GM12872 (cell line): ENCODE results near the gene PRDM1.

ENCODE experiments used
- CTCF ChIP-seq: IDR thresholded peaks from 3 replicates; pipeline ENCODE4 v1.5.1; 2011; ENCODE audit warnings: low read depth, mild to moderate bottlenecking, low read length, moderate library complexity; ENCODE audit not compliant: insufficient read depth

Gene PRDM1

GRCh38 chr6:106134087-106134770 is 48.1 kb downstream of the PRDM1 start:
- no peak for TF ChIP-seq CTCF

GRCh38 chr6:106134906-106135634 is 48.9 kb downstream of the PRDM1 start:
- no peak for TF ChIP-seq CTCF

- no peak for TF ChIP-seq CTCF
Measured at GRCh38 chr6:106135911-106136571, 49.9 kb downstream of the PRDM1 start.

GRCh38 chr6:106136845-106137244 is 50.7 kb downstream of the PRDM1 start:
- TF ChIP-seq CTCF = no peak

- TF ChIP-seq CTCF = no peak
Measured at GRCh38 chr6:106138151-106138550, 52.0 kb downstream of the PRDM1 start.

- no peak for TF ChIP-seq CTCF
Measured at GRCh38 chr6:106141441-106142237, 55.5 kb downstream of the PRDM1 start.

GRCh38 chr6:106142876-106143431 is 56.8 kb downstream of the PRDM1 start:
- no peak for TF ChIP-seq CTCF
